Right lobe of liver (tissue), 4 donors: ENCODE data around the gene HACE1.

Source experiments
- POLR2A ChIP-seq: fragments of 450-650 bp; IDR thresholded peaks from one replicate; pipeline ENCODE4 v1.6.1; 2017; ENCODE audit warnings: antibody characterized with exemption, mild to moderate bottlenecking
- TF ChIP-seq, protein P1 (sequence below), 4 donors: fragments of 200-600 bp in 3 of 4; fragments of 450-650 bp in 1 of 4; IDR thresholded peaks; one replicate each; pipeline versions ENCODE4 v1.5.1 to v1.8.0; 2016 to 2022; ENCODE audit warnings: antibody characterized with exemption in 4 of 4, mild to moderate bottlenecking in 2 of 4
- donor health status: DM: no; HTN: no; CAD: no.
- donor health status: DM: no; HTN: no; CAD: no.
- donor health status: DM: no; HTN: yes; CAD: no.

GRCh38 chr6:104682722-104683643, 176.7 kb downstream of the HACE1 start:
- TF ChIP-seq POLR2A: no peak
- TF ChIP-seq, protein P1, sequence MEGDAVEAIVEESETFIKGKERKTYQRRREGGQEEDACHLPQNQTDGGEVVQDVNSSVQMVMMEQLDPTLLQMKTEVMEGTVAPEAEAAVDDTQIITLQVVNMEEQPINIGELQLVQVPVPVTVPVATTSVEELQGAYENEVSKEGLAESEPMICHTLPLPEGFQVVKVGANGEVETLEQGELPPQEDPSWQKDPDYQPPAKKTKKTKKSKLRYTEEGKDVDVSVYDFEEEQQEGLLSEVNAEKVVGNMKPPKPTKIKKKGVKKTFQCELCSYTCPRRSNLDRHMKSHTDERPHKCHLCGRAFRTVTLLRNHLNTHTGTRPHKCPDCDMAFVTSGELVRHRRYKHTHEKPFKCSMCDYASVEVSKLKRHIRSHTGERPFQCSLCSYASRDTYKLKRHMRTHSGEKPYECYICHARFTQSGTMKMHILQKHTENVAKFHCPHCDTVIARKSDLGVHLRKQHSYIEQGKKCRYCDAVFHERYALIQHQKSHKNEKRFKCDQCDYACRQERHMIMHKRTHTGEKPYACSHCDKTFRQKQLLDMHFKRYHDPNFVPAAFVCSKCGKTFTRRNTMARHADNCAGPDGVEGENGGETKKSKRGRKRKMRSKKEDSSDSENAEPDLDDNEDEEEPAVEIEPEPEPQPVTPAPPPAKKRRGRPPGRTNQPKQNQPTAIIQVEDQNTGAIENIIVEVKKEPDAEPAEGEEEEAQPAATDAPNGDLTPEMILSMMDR (IDR thresholded peaks at IDR 0.05): peak; percentile 55 to 88 (median 80)
